ENCODE data around the gene KRTAP6-2. TPM values are rescaled to one million over a fixed set of nuclear protein-coding genes. Genes with fewer than 3 reads are reported as not detected.

KRTAP6-2 gene
- total RNA-seq, 6 donors from 2014 or later = not detected

- Histone ChIP-seq H3K27ac (no peak overlapping the region), H3K4me1 (no peaks in the 10 kb centered on the region), H3K9me3 (no peaks in the 10 kb centered on the region), H3K27me3 (no peaks in the 10 kb centered on the region), H3K4me3 (no peak overlapping the region), H3K36me3 (no peaks in the 10 kb centered on the region)
- DNase-seq = no peak
- TF ChIP-seq POLR2A (IDR thresholded peaks at IDR 0.05) (no peak), EP300 (IDR thresholded peaks at IDR 0.05) (no peak), CTCF (IDR thresholded peaks at IDR 0.05) (no peak), POLR2AphosphoS5 (IDR thresholded peaks at IDR 0.05) (no peak)
- no peak for ATAC-seq (ENCODE audit: low FRiP score in 2 of 2)
These were observed 21.4 kb upstream of the KRTAP6-2 start for GRCh38 chr21:30620080-30620479.

- Histone ChIP-seq H3K4me1 (no peaks in the 10 kb centered on the region), H3K9me3 (no peaks in the 10 kb centered on the region), H3K4me3 (no peak within 1 kb of the TSS), H3K27ac (no peak within 1 kb of the TSS), H3K27me3 (no peaks in the 10 kb centered on the region), H3K36me3 (no peaks in the 10 kb centered on the region)
- 94% methylated on average over 2 of the region's 2 CpGs for WGBS, 2 donors
- TF ChIP-seq EP300 (IDR thresholded peaks at IDR 0.05) (no peak), POLR2AphosphoS5 (IDR thresholded peaks at IDR 0.05) (no peak), CTCF (IDR thresholded peaks at IDR 0.05) (no peak), POLR2A (IDR thresholded peaks at IDR 0.05) (no peak)
- ATAC-seq (ENCODE audit: low FRiP score in 2 of 2) (no peak), DNase-seq (no peak)
These were observed 17.4 kb upstream of the KRTAP6-2 start, which contains the start of gene KRTAP20-1 for GRCh38 chr21:30616125-30616524. TSS of gene KRTAP20-1 (plus strand) at chr21:30616425. CDS start at chr21:30616455, 30 bp downstream.

- H3K36me3 ChIP-seq = no peaks in the 10 kb centered on the region
- no peak overlapping the region for H3K4me3 ChIP-seq
- H3K4me1 ChIP-seq = no peaks in the 10 kb centered on the region
- no peaks in the 10 kb centered on the region for H3K27me3 ChIP-seq
- ATAC-seq (ENCODE audit: low FRiP score in 2 of 2) (no peak), DNase-seq (no peak)
- H3K27ac ChIP-seq = no peak overlapping the region
- TF ChIP-seq POLR2AphosphoS5 (IDR thresholded peaks at IDR 0.05) = no peak
- no peak for TF ChIP-seq CTCF (IDR thresholded peaks at IDR 0.05)
- TF ChIP-seq EP300 (IDR thresholded peaks at IDR 0.05) = no peak
- TF ChIP-seq POLR2A (IDR thresholded peaks at IDR 0.05) = no peak
- no peaks in the 10 kb centered on the region for H3K9me3 ChIP-seq
These were observed 16.5 kb upstream of the KRTAP6-2 start for GRCh38 chr21:30615199-30615598.

- no peak for ATAC-seq (ENCODE audit: low FRiP score in 2 of 2)
- no peaks in the 10 kb centered on the region for H3K9me3 ChIP-seq
- H3K27ac ChIP-seq = no peak within 1 kb of the TSS
- H3K4me1 ChIP-seq = no peaks in the 10 kb centered on the region
- TF ChIP-seq POLR2AphosphoS5 (IDR thresholded peaks at IDR 0.05) = no peak
- TF ChIP-seq POLR2A (IDR thresholded peaks at IDR 0.05) = no peak
- TF ChIP-seq EP300 (IDR thresholded peaks at IDR 0.05) = no peak
- TF ChIP-seq CTCF (IDR thresholded peaks at IDR 0.05) = no peak
- no peaks in the 10 kb centered on the region for H3K27me3 ChIP-seq
- 67 to 81% methylated on average over 2 of the region's 2 CpGs for WGBS, 2 donors
- no peak for DNase-seq
- H3K4me3 ChIP-seq = no peak within 1 kb of the TSS
- no peaks in the 10 kb centered on the region for H3K36me3 ChIP-seq
These were observed 15.1 kb upstream of the KRTAP6-2 start, which contains the start of gene KRTAP6-1 for GRCh38 chr21:30613836-30614235. TSS of gene KRTAP6-1 (minus strand) at chr21:30613930. CDS start at chr21:30613904, 26 bp downstream.

- Histone ChIP-seq H3K4me3 (no peak overlapping the region), H3K4me1 (no peaks in the 10 kb centered on the region), H3K27ac (no peak overlapping the region), H3K9me3 (no peaks in the 10 kb centered on the region), H3K36me3 (no peaks in the 10 kb centered on the region), H3K27me3 (no peaks in the 10 kb centered on the region)
- no peak for TF ChIP-seq CTCF (IDR thresholded peaks at IDR 0.05)
- DNase-seq = no peak
- ATAC-seq (ENCODE audit: low FRiP score in 2 of 2) = no peak
- 74 to 77% methylated on average over 2 of the region's 2 CpGs for WGBS, 2 donors
These were observed 13.4 kb upstream of the KRTAP6-2 start for GRCh38 chr21:30612132-30612531.

Data from upper lobe of left lung (tissue), 6 donors.